Ramos (cell line): ENCODE results near the gene LANCL2.
"Not testable (repeated sequence)": the region's sequence is repeated elsewhere in the genome, so short reads cannot be mapped to it uniquely, and the experiment has no call there.

Experiments used
- in situ Hi-C: fragments of 300-500 bp; cut with MboI; formaldehyde crosslinking; loops from one replicate; pipeline ENCODE4 v1.14.3; 2022; ENCODE audit warnings: low sequenced_read_pairs; ENCODE audit not compliant: unreplicated experiment

Gene LANCL2, protein sequence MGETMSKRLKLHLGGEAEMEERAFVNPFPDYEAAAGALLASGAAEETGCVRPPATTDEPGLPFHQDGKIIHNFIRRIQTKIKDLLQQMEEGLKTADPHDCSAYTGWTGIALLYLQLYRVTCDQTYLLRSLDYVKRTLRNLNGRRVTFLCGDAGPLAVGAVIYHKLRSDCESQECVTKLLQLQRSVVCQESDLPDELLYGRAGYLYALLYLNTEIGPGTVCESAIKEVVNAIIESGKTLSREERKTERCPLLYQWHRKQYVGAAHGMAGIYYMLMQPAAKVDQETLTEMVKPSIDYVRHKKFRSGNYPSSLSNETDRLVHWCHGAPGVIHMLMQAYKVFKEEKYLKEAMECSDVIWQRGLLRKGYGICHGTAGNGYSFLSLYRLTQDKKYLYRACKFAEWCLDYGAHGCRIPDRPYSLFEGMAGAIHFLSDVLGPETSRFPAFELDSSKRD

GRCh38 chr7:55365205-55365674, at the start of gene LANCL2:
Gene LANCL2 (plus strand): TSS chr7:55365337. CDS start chr7:55366026, 689 bp downstream.
- in situ Hi-C loops: no loop called here

DNA sequence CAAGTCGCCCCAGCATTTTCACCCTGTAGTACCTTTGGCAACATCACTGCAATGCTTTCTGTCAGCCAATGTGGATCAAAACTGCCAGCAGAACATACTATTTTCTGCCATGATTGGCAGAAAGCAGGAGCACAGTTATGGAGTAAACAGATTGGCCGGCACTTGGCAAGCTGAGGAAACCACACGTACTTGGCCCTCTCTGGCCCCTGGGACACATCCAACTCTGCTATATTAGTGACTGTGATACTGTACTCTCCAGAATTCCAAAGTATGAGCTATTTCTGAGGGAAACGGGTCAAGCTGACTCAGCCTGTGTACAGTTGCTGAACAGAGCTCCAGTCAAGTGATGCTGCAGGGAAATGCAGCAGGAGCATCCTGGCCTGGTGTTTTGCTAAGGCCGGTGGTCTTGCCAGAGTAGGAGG, 39.8 kb upstream of the LANCL2 start:
- in situ Hi-C loops: no loop called here

- in situ Hi-C loops: no loop called here
These were observed 38.9 kb upstream of the LANCL2 start for GRCh38 chr7:55326081-55326835.

DNA sequence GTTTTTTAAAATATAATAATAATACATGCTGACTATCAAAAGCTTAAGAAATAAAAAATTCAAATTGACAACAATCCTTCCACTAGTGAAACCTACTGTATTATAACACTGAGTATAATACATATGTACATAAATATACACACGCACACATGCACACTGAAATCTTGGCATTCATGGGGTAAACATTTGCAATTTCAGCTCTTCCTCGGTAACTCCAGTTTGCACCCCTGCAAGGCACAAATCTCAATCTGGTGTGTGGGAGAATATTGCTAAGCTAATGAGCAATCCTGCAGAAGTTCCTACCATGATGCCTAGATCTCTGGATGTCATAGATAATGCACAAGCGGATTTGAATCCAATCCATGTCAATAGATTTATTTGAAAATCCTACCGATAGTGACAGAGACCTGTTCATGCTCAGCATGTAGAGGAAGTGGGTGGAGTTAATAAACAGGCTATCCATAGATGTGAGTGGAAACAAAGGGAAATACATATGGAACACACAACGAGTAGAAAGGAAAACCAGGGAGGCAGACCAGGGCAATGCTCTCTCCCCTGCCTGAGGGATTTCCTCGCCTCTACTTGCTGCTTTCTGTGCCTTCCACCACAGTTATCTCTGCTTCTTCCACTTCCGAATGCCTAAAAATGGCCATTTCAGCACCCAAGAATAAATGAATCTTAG, 38.1 kb upstream of the LANCL2 start:
- in situ Hi-C loops: no loop called here

DNA sequence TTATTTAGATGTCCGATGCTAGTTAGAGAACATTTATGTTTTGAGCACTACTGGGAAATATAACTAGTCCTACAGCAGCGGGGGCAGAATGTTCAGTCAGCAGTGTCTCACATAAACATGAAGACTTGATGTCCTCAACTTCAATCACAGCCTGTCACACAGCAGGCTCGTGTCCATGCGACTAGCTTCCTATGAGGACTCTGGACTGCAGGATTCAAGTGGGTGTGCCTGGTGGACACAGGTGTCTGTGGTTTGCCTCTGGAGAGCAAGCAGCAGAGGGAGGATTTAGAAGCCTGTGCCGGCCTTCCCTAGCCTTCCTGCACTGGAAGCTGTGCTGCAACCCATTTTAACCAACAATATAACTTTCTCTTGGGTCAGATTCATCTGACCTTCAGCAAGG, 30.0 kb upstream of the LANCL2 start:
- in situ Hi-C loops: no loop called here

- in situ Hi-C loops: no loop called here
These were observed 29.4 kb upstream of the LANCL2 start for GRCh38 chr7:55335786-55336185.

GRCh38 chr7:55336540-55336939, 28.6 kb upstream of the LANCL2 start:
- in situ Hi-C loops: no loop called here

GRCh38 chr7:55339033-55340000, 25.8 kb upstream of the LANCL2 start:
- in situ Hi-C loops: no loop called here

- in situ Hi-C loops: no loop called here
These were observed 22.8 kb upstream of the LANCL2 start for GRCh38 chr7:55342216-55342871.

DNA sequence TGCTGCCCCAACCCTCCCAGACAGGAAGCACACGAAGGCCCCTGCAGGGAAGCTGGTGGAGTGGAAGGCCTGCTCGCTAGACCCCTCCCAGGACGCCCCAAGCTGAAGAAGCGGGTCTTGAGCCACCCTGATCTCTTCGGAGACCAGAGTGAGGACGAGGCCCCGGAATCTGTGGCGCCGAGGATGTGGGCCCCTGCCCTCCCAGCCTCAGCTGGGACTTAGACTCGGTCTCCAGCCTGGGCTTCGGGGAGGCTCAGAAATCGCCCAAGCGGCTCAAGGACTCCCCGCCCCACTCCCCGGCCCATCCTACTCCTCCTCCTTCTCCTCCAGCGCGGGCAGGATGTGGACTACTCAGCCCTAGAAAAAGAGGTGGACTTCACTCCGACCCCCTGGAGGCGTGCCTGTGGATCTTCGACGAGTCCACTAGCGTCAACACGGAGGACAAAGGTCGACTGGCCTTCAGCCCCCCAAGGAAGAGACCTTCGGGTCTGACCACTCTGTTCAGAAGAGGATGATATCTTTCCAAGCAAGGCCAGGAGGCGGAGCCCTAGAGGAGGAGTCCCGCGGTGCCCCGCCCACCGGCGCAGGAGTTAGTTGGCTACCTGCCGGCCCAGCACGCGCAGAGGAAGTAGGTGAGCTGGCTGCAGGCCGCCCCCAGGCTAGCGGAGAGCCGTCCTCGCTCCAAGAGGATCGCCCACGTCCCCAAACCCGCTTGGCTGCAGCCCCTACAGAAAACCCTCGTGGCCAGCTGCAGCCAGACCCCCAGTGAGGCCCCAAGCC, 21.9 kb upstream of the LANCL2 start:
- in situ Hi-C loops: no loop called here

DNA sequence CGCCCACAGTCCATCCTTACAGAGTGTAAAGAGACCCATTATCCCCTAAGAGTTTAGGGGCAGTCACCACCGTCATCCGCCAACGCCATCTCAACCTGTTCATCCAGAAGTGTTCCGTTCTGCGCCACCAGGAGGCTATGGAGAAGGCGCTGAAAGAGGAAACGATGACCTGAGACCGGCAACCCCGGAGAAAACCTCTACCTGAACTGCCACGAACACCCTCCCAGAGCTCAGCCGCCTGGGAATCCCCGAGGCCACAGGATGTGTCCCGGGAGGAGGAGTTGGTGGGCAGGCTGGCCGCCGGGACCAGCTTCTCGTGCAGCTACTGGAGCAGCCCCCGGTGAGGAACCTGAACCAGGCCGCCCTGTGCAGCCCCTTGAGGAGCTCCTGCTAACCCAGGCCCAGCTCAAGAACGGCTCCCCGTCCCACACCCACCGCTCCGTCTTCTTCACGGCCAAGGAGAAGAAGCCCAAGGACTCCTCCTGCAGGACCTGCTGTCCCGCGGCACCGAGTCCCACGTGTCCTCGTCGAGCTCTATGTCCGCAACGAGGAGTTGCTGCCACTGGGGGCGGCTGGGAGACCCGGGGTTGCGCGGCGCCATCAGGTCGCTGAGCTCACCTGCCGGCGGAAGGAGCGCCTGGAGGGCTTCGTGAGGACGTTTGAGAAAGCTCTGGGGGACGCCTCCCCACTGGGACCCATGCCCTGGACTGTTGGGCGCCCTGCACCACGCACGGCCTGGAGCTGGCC, 21.1 kb upstream of the LANCL2 start:
- in situ Hi-C loops: no loop called here

DNA sequence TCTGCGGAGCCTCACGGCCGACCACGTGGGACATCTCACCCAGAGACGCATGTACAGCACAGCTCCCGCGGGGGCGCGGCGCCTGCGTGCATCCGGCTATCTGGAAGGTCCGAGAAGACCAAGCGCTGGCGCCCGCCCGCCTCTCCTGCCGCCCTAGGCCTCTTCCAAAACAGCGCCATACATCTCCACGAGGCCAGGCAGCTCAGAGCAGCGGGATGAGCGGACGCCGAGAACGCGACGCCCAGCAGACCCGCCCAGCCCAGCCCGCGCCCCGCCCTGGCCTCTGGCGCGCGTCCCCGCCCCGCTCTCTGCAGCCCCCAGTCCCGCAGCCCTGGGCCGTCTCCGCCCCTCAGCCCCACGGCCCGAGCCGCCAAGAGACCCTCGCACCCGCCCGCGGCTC, 20.3 kb upstream of the LANCL2 start:
- in situ Hi-C loops: no loop called here

DNA sequence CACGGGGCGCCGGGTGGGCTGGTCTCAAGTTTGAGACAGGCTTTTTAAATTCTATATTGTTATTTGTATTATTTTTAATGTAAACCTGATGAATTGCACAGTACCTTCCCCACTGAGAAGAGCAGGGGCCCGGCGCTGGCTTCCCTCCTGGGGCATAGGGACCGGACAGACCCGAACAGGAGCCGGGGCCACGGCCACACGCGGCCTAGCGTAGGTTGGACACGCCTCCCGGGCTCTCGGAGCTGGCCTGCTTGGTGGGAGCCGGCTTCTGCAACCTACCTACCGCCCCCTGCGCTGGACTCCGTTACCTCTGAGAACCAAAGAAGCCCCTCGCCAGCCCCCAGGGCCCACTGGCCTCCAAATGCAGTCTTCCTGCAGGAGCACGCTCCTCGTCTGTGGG, 19.8 kb upstream of the LANCL2 start:
- in situ Hi-C loops: no loop called here

GRCh38 chr7:55348502-55348901, 16.6 kb upstream of the LANCL2 start:
- in situ Hi-C loops: no loop called here

GRCh38 chr7:55349121-55349520, 16.0 kb upstream of the LANCL2 start:
- in situ Hi-C loops: no loop called here

DNA sequence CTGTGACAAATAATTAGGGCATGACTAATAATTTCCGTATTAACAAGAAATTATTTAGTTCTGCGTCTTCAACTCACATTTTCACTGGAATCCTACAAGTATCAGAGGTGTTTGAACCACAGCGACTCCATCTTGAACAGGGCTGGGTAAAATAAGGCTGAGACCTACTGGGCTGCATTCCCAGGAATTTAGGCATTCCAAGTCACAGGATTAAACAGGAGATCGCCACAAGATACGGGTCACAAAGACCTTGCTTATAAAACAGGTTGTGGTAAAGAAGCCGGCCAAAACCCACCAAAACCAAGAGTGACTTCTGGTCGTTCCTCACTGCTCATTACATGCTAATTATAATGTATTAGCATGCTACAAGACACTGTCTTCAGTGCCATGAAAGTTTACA, 14.9 kb upstream of the LANCL2 start:
- in situ Hi-C loops: no loop called here

DNA sequence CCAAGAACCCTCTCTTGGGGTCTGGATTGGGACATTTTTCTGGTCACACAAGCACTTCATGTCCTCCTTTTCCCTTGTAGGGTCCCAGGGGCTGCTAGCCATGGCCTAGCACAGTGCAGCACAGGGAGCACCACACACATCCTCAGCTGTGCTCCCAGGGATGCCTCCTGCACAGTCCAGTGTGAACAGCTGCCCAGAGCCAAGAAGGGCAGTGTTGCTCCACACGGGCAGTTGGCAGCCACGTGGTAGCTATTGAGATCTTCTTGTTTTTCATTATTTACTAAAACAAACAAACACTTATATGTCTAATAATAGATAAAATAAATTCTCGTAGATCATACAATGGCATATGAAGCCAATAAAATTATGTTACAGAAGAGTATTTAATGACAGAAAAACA, 13.9 kb upstream of the LANCL2 start:
- in situ Hi-C loops: no loop called here

- in situ Hi-C loops: not testable (repeated sequence)
These were observed 12.2 kb upstream of the LANCL2 start for GRCh38 chr7:55352947-55353273.
